ENCODE data around the gene PDE6C.

PDE6C gene

DNA sequence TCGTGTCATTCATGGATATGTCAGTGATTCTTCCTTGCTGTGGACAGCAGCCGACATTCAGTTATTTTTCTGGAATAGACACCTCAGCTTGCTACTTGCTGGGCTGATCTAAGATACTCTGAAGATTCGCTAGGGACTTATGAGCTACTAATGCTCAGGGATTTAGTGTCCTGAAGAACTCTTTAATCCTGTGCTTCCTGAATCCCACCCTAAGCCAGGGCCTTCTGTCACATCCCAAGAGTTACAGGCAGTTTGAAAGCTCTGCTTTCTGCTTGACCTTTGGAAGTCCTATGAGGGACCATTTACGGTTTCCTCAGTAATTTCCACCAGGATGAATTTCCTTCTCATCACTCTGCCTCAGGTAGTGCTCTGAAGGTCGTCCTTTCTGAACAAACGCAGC lies at the start of gene PDE6C:
PDE6C (plus strand) TSS at position 227 of the 400 bp plus-strand sequence. CDS start 189 bp downstream, outside the sequence.
- no peak for DNase-seq (ENCODE audit: low spot score)

GRCh38 chr10:93565446-93565845 lies 46.9 kb upstream of the PDE6C start:
- DNase-seq (ENCODE audit: low spot score) = no peak

DNA sequence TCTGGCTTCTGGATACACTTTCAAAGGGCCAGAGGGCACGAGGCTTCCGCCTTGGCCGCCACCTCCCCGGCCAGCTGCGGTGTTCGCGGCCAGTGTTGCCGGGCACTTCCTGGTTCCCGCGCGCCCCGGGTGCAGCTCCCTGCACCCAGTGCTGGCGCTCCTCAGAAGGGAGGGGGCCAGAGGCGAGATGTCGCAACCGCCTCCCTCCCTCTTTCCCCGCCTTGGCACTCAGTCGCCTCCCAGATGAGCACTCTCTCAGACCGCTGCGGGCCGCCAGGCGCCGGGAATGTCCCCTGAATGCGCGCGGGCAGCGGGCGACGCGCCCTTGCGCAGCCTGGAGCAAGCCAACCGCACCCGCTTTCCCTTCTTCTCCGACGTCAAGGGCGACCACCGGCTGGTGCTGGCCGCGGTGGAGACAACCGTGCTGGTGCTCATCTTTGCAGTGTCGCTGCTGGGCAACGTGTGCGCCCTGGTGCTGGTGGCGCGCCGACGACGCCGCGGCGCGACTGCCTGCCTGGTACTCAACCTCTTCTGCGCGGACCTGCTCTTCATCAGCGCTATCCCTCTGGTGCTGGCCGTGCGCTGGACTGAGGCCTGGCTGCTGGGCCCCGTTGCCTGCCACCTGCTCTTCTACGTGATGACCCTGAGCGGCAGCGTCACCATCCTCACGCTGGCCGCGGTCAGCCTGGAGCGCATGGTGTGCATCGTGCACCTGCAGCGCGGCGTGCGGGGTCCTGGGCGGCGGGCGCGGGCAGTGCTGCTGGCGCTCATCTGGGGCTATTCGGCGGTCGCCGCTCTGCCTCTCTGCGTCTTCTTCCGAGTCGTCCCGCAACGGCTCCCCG lies 45.7 kb upstream of the PDE6C start, which contains the start of gene FFAR4:
FFAR4 (plus strand) TSS at position 231 of the 842 bp plus-strand sequence; CDS start at position 287, 56 bp downstream.
- no peak for DNase-seq (ENCODE audit: low spot score)

GRCh38 chr10:93567277-93568104 lies 44.8 kb upstream of the PDE6C start:
- DNase-seq (ENCODE audit: low spot score) = no peak

DNA sequence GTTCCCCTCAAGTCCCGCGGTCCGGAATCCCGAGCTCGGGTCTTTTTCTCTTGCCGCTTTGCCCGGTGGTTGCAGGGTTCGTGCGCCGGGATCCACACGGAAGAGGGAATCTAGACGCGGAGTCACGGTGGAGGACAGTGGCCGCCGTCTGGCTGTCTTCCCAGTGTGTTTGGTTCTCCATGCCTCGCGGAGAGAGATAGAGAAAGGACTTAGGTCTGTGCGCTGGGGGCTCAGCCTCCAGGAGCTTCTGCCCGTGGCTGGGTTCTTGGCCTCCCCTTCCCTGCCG lies 44.3 kb upstream of the PDE6C start:
- no peak for DNase-seq (ENCODE audit: low spot score)

DNA sequence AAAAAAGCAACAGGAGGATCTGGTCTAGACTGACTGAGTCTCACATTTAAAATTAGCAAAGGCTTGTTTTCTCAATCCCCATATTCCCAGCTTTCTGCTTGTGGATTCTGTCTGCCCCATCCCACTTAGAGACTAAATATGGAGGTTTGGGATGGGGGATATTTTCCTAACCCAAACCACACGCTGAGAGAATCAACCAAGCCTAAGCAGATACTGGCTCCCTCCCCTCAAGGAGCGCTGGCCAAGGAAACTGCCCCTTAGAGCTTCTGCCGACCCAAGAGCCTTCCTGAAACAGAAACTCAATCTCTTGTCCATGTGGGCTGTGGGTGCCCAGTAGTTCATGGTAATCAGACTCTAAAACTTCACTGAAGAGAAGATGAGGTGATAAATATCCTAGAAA lies 42.0 kb upstream of the PDE6C start:
- DNase-seq (ENCODE audit: low spot score) = no peak

DNA sequence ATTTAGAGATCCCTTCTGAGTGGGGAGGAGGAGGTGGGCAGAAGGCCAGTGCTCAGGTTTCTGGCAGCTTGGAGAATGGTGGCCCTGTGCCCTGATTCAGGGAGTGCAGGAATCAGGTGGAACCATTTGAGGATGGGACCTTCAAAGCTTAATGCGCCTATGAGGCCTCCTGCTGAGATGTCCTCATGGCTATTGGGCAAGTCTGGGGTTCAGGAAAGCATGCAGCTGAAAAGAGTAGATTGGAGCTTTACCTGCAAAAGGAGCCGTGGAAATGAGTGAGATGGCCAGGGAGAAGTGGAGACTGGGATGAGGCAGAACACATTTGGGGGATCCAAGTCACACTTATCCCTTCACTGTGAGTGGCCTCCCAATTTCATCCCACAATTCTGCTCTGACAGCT lies 39.7 kb upstream of the PDE6C start:
- DNase-seq (ENCODE audit: low spot score) = no peak

- no peak for DNase-seq (ENCODE audit: low spot score)
Observed at GRCh38 chr10:93573051-93573909, 39.1 kb upstream of the PDE6C start.

DNA sequence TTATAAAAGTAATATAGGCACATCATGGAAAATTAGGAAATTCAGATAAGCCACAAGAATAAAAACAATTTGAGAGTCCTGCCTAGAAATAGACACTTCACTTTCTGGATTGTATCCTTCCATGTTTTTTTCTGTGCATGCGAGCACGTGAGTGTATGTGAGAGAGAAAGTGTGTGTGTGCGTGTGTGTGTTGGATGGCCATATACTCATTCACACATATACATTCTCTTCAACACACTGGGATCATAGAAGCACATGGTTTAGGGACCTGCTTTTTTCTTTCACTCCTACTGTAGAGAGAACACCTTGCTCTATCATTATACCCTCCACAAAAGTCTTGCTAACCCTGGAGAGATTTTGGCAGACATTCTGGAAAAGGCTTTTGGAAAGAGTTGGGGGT lies 38.4 kb upstream of the PDE6C start:
- no peak for DNase-seq (ENCODE audit: low spot score)

- DNase-seq (ENCODE audit: low spot score) = no peak
Observed at GRCh38 chr10:93576888-93577287, 35.4 kb upstream of the PDE6C start.

DNA sequence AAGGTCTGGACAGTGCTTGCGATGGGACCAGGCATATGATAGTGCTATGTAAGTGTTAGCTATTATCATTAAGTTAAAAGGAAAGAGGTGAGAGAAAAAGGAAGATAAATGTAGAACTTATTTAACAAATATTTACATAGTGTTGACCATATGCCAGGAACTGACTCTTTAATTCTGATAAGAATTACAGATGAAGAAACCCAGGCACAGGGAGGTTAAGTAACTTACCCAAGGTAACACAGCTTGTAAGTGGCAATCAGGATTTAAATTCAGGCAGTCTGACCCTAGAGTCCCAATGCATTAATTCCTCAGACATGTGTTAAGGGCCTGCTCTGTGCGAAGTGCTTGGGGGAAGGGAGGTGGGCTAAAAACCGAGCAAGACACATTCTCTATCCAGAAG lies 34.8 kb upstream of the PDE6C start:
- no peak for DNase-seq (ENCODE audit: low spot score)

GRCh38 chr10:93579089-93579488 lies 33.2 kb upstream of the PDE6C start:
- DNase-seq (ENCODE audit: low spot score) = no peak

GRCh38 chr10:93579985-93580711 lies 32.2 kb upstream of the PDE6C start:
- no peak for DNase-seq (ENCODE audit: low spot score)

DNA sequence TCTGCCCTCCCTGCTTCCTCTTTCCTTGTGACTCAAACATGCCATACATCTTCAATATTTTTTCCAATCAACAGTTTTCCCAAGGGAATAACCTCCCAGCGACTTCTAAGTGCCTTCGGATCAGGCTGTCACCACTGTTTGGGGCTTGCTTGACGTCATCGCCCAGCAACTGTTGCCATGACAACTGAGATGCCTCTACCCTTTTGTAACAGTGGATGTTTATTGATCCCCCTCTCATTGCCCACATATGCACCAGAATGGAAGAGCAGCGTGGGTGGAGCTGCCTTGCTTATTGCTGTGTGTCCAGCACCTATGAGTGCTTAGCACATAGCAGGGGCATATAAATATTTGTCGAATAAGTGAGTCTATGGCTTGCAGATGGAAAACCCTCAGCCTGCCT lies 31.5 kb upstream of the PDE6C start:
- no peak for DNase-seq (ENCODE audit: low spot score)

DNA sequence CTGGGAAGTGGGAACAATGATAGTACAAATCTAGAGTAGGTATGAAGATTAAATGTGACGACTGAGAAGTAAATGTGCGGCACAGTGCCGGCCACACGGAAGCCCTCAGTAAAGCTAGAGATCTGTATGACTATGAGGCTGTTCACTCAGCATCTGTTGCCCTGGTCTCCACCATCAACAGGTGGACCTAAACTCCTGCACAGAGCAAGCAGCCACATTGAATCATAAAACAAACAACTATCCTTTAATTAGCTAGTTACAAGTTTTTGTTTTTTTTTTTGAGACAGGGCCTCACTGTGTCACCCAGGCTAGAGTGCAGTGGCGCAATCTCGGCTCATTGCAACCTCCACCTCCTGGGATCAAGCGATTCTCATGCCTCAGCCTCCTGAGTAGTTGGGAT lies 27.9 kb upstream of the PDE6C start:
- no peak for DNase-seq (ENCODE audit: low spot score)

GRCh38 chr10:93589648-93590562 lies 22.4 kb upstream of the PDE6C start:
- no peak for DNase-seq (ENCODE audit: low spot score)

- DNase-seq (ENCODE audit: low spot score) = no peak
Observed at GRCh38 chr10:93590638-93591037, 21.7 kb upstream of the PDE6C start.

GRCh38 chr10:93591065-93591808 lies 21.1 kb upstream of the PDE6C start:
- DNase-seq (ENCODE audit: low spot score) = no peak

GRCh38 chr10:93593254-93593653 lies 19.1 kb upstream of the PDE6C start:
- DNase-seq (ENCODE audit: low spot score) = no peak

DNA sequence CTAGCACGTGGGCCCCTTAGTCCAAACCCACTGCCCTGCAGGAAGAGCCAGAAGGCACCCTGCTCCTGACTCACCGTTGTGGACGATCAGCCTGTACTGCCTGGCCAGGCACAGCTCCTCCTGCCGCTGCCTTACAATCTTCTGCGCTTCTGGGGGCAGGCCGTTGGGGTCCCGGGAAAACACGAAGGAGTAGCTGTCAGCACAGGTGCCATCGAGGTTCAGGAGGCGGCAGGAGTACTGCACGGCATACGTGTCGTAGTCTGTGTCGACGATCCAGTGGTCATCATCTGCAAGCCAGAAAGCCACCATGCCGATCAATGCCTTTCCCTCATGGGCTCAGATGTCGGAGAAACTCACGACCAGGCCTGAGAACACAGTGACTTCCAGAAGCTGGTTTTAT lies 18.6 kb upstream of the PDE6C start:
- DNase-seq (ENCODE audit: low spot score) = no peak

Measured in germinal center (tissue), 1 donor.